ENCODE results near the gene MRTO4. TPM values are rescaled to one million over a fixed set of nuclear protein-coding genes. Genes with fewer than 3 reads are reported as not detected.
A peak's percentile ranks its signal among the peaks of the same experiment; 100 is the strongest.

MRTO4 gene
- total and polyA plus RNA-seq, 9 of the 15 experiments (the other 6 are each of a cell fraction or from before 2014, with no cell fraction given) = 62.0 to 173 (median 146) TPM

GRCh38 chr1:19205403-19205802 is 46.2 kb upstream of the MRTO4 start (continued):
- TF ChIP-seq RREB1 (CRISPR knock-in tag; IDR thresholded peaks at IDR 0.05) (no peak), SMARCE1 (IDR thresholded peaks at IDR 0.05) (no peak), MAFK (IDR thresholded peaks at IDR 0.05; ENCODE audit: low read length) (0 out of 2 replicates have a peak, but pooled peaks have one; percentile 8), TAL1 (IDR thresholded peaks at IDR 0.05) (no peak), MAFF (IDR thresholded peaks at IDR 0.05; ENCODE audit: low read length) (0 out of 2 replicates have a peak, but pooled peaks have one; percentile 25), HDAC1 (IDR thresholded peaks at IDR 0.05) (no peak), IRF9 (tag; IDR thresholded peaks at IDR 0.05) (no peak), U2AF1 (optimal IDR thresholded peaks at IDR 0.05; ENCODE audit: low read depth, low read length) (no peak), ZNF584 (CRISPR knock-in tag; IDR thresholded peaks at IDR 0.05; ENCODE audit: low read depth) (no peak), ATF7 (IDR thresholded peaks at IDR 0.05) (no peak), CTBP1 (IDR thresholded peaks at IDR 0.05; ENCODE audit: borderline replicate concordance) (no peak), ZKSCAN3 (CRISPR knock-in tag; IDR thresholded peaks at IDR 0.05) (no peak), ZNF316 (IDR thresholded peaks at IDR 0.05) (0 out of 2 replicates have a peak, but pooled peaks have one; percentile 18), NFYB (IDR thresholded peaks at IDR 0.05; ENCODE audit: extremely low read depth, insufficient read length) (no peak), SAP30 (IDR thresholded peaks at IDR 0.05; ENCODE audit: borderline replicate concordance, insufficient read depth, low read depth, low read length, poor library complexity, severe bottlenecking) (no peak), ZNF174 (CRISPR knock-in tag; IDR thresholded peaks at IDR 0.05) (no peak), HOXB6 (CRISPR knock-in tag; IDR thresholded peaks at IDR 0.05; ENCODE audit: borderline replicate concordance) (no peak)
- TF ChIP-seq, protein P1, sequence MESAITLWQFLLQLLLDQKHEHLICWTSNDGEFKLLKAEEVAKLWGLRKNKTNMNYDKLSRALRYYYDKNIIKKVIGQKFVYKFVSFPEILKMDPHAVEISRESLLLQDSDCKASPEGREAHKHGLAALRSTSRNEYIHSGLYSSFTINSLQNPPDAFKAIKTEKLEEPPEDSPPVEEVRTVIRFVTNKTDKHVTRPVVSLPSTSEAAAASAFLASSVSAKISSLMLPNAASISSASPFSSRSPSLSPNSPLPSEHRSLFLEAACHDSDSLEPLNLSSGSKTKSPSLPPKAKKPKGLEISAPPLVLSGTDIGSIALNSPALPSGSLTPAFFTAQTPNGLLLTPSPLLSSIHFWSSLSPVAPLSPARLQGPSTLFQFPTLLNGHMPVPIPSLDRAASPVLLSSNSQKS (CRISPR knock-in tag; IDR thresholded peaks at IDR 0.05) = no peak
- TF ChIP-seq, protein P2, sequence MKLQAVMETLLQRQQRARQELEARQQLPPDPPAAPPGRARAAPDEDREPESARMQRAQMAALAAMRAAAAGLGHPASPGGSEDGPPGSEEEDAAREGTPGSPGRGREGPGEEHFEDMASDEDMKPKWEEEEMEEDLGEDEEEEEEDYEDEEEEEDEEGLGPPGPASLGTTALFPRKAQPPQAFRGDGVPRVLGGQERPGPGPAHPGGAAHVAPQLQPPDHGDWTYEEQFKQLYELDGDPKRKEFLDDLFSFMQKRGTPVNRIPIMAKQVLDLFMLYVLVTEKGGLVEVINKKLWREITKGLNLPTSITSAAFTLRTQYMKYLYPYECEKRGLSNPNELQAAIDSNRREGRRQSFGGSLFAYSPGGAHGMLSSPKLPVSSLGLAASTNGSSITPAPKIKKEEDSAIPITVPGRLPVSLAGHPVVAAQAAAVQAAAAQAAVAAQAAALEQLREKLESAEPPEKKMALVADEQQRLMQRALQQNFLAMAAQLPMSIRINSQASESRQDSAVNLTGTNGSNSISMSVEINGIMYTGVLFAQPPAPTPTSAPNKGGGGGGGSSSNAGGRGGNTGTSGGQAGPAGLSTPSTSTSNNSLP (IDR thresholded peaks at IDR 0.05; ENCODE audit: borderline replicate concordance, low read depth, low read length) = no peak

Data from K562 (cell line).